HCT116 (cell line): Measurements from ENCODE around the gene RBM26. TPM values are rescaled to one million over a fixed set of nuclear protein-coding genes. Genes with fewer than 3 reads are reported as not detected.

Source experiments
- ATAC-seq: fragments of 200-7000 bp; cut with Tn5 transposase; 2 replicates; pipeline ENCODE4 v1.9.1; 2020; ENCODE audit warnings: mild to moderate bottlenecking, moderate library complexity
- BruUV-seq: library from RNA; stranded (reverse); fragments of 400-500 nt; replicated peaks from 2 replicates; lab custom pipeline; 2021; lab: Mats Ljungman, UMichigan
- CTCF ChIA-PET: fragments of 300-600 bp; sonication (Branson Sonifier 250); formaldehyde crosslinking; loops from one replicate; lab custom pipeline; 2021; ENCODE audit warnings: antibody characterized with exemption; lab: Charles Lee
- POLR2A ChIA-PET: fragments of 300-600, 350-600 bp; sonication (Branson Sonifier 250); formaldehyde crosslinking; loops from one replicate; lab custom pipeline; 2021; ENCODE audit warnings: antibody characterized with exemption; lab: Charles Lee
- RAD21 ChIA-PET, 2 experiments: fragments of 300-600 bp; sonication (Branson Sonifier 250); formaldehyde crosslinking; loops; one replicate each; lab custom pipeline; 2023; ENCODE audit warnings: low total read pairs in 2 of 2; ENCODE audit not compliant: uncharacterized antibody in 2 of 2, unreplicated experiment in 2 of 2, low non-redundant PET in 1 of 2; lab: Charles Lee
- DNase-seq: peaks from one replicate; pipeline ENCODE4 v3.0.0-alpha.2; 2010; ENCODE audit warnings: low read depth, low spot score
- H2AFZ ChIP-seq: fragments of 200-600 bp; shearing (Covaris generic), sonication (generic); 2 replicates; pipeline ENCODE4 v1.6.1; 2017; ENCODE audit warnings: low read depth, mixed run types, mixed read lengths, antibody characterized with exemption, low read length; ENCODE audit not compliant: poor library complexity, severe bottlenecking
- H3K27ac ChIP-seq: 2 replicates; pipeline ENCODE4 v1.5.1; 2012; ENCODE audit warnings: low read depth, low read length
- H3K27me3 ChIP-seq: fragments of 200-600 bp; sonication (generic); 2 replicates; pipeline ENCODE4 v1.6.1; 2016; ENCODE audit warnings: mixed run types, low read length, mixed read lengths; ENCODE audit not compliant: insufficient read depth
- H3K36me3 ChIP-seq, 2 experiments: fragments of 200-500 bp in 1 of 2; fragments of 200-600 bp in 1 of 2; sonication (Bioruptor generic) in 1 of 2; sonication (generic) in 1 of 2; 2 replicates each; pipeline versions ENCODE4 v1.5.1 to v1.6.1; 2014 to 2016; ENCODE audit warnings: low read length in 2 of 2, inconsistent platforms in 1 of 2, mixed read lengths in 1 of 2, mixed run types in 1 of 2; ENCODE audit not compliant: insufficient read depth in 2 of 2, control insufficient read depth in 1 of 2
- H3K4me1 ChIP-seq, 2 experiments: fragments of 200-600 bp in 1 of 2; sonication (generic) in 1 of 2; 2 replicates each; pipeline versions ENCODE4 v1.5.1 to v1.6.1; 2012 to 2017; ENCODE audit warnings: low read length in 2 of 2, inconsistent platforms in 1 of 2, mild to moderate bottlenecking in 1 of 2, mixed read lengths in 1 of 2, mixed run types in 1 of 2, moderate library complexity in 1 of 2; ENCODE audit not compliant: insufficient read depth in 2 of 2, control insufficient read depth in 1 of 2
- H3K4me2 ChIP-seq: fragments of 200-600 bp; sonication (generic); 2 replicates; pipeline ENCODE4 v1.6.1; 2017; ENCODE audit warnings: mixed run types, low read length, mixed read lengths
- H3K4me3 ChIP-seq, 2 experiments: fragments of 200-600 bp in 1 of 2; sonication (generic) in 1 of 2; replicated peaks in 1 of 2; 2 replicates each; pipeline ENCODE4 v1.5.1; 2011 to 2016; ENCODE audit warnings: low read length in 2 of 2, control low read depth in 1 of 2, low read depth in 1 of 2, mild to moderate bottlenecking in 1 of 2, mixed read lengths in 1 of 2, mixed run types in 1 of 2
- H3K79me2 ChIP-seq: fragments of 200-600 bp; sonication (generic); 2 replicates; pipeline ENCODE4 v1.6.1; 2017; ENCODE audit warnings: mild to moderate bottlenecking, mixed run types, low read length, moderate library complexity, mixed read lengths; ENCODE audit not compliant: insufficient read depth
- H3K9ac ChIP-seq: fragments of 200-600 bp; sonication (generic); 2 replicates; pipeline ENCODE4 v1.6.1; 2016; ENCODE audit warnings: low read length, mixed read lengths
- H3K9me2 ChIP-seq: fragments of 200-600 bp; sonication (generic), shearing (Covaris generic); 2 replicates; pipeline ENCODE4 v1.6.1; 2017; ENCODE audit warnings: mixed run types, mild to moderate bottlenecking, moderate library complexity; ENCODE audit not compliant: insufficient read depth
- H3K9me3 ChIP-seq, 2 experiments: fragments of 200-500 bp in 1 of 2; fragments of 200-600 bp in 1 of 2; sonication (Bioruptor generic) in 1 of 2; sonication (generic) in 1 of 2; 2 replicates each; pipeline ENCODE4 v1.6.1; 2014 to 2017; ENCODE audit warnings: low read length in 2 of 2, mixed read lengths in 2 of 2, inconsistent platforms in 1 of 2, low read depth in 1 of 2, mild to moderate bottlenecking in 1 of 2, mixed run types in 1 of 2, moderate library complexity in 1 of 2; ENCODE audit not compliant: control insufficient read depth in 1 of 2, insufficient read depth in 1 of 2
- H4K20me1 ChIP-seq: fragments of 200-600 bp; sonication (generic), shearing (Covaris generic); 2 replicates; pipeline ENCODE4 v1.6.1; 2017; ENCODE audit warnings: mixed run types, mild to moderate bottlenecking, moderate library complexity; ENCODE audit not compliant: insufficient read depth
- ATF3 ChIP-seq: IDR thresholded peaks from 2 replicates; pipeline ENCODE4 v1.6.1; 2012
- CBX3 ChIP-seq: IDR thresholded peaks from 2 replicates; pipeline ENCODE4 v1.6.1; 2012; ENCODE audit warnings: low read depth
- EGR1 ChIP-seq: IDR thresholded peaks from 2 replicates; pipeline ENCODE4 v1.6.1; 2012; ENCODE audit warnings: low read depth
- EZH2 ChIP-seq: fragments of 200-600 bp; sonication (generic); IDR thresholded peaks from 2 replicates; pipeline ENCODE4 v1.6.1; 2017; ENCODE audit warnings: antibody characterized with exemption, mixed run types
- EZH2phosphoT487 ChIP-seq: fragments of 200-600 bp; IDR thresholded peaks from 2 replicates; pipeline ENCODE4 v1.6.1; 2018; ENCODE audit warnings: antibody characterized with exemption, borderline replicate concordance
- JUND ChIP-seq: IDR thresholded peaks from 2 replicates; pipeline ENCODE4 v1.6.1; 2012
- POLR2A ChIP-seq: IDR thresholded peaks from 2 replicates; pipeline ENCODE4 v1.7.0; 2011; ENCODE audit warnings: borderline replicate concordance; ENCODE audit not compliant: insufficient read depth, insufficient read length; ENCODE audit errors: extremely low read depth
- POLR2AphosphoS5 ChIP-seq: IDR thresholded peaks from 2 replicates; pipeline ENCODE4 v1.6.1; 2011; ENCODE audit warnings: mild to moderate bottlenecking, low read depth, low read length, moderate library complexity
- SIN3A ChIP-seq: IDR thresholded peaks from 2 replicates; pipeline ENCODE4 v1.6.1; 2012; ENCODE audit warnings: low read depth
- SP1 ChIP-seq: IDR thresholded peaks from 2 replicates; pipeline ENCODE4 v1.6.1; 2012; ENCODE audit warnings: low read depth
- SRF ChIP-seq: IDR thresholded peaks from 2 replicates; pipeline ENCODE4 v1.6.1; 2012; ENCODE audit warnings: low read depth
- ZNF274 ChIP-seq: fragments of 200-500 bp; sonication (Bioruptor generic); IDR thresholded peaks from 2 replicates; pipeline ENCODE4 v1.6.1; 2014; ENCODE audit warnings: mild to moderate bottlenecking, low read depth, low read length, inconsistent platforms
- intact Hi-C: fragments of 100-400 bp; cut with micrococcal nuclease; formaldehyde crosslinking; loops from 2 replicates; pipeline ENCODE4 v1.10.0; 2022
- total RNA-seq: library from RNA; stranded (reverse); gene quantifications from one replicate; pipeline ENCODE4 v1.2.1, GENCODE V29; 2021; ENCODE audit not compliant: unreplicated experiment
- TF ChIP-seq, protein P1 (sequence below), 3 experiments: fragments of 200-600 bp in 1 of 3; sonication (generic) in 1 of 3; IDR thresholded peaks in 2 of 3; conservative IDR thresholded peaks in 1 of 3; 2 replicates each; pipeline ENCODE4 v1.5.1; 2012 to 2017; ENCODE audit warnings: low read depth in 2 of 3, low read length in 2 of 3, antibody characterized with exemption in 1 of 3, borderline replicate concordance in 1 of 3, control low read depth in 1 of 3, mild to moderate bottlenecking in 1 of 3, mixed read lengths in 1 of 3, mixed run types in 1 of 3, moderate library complexity in 1 of 3; ENCODE audit not compliant: insufficient read depth in 1 of 3

The RBM26 gene
- total RNA-seq, 1 experiment from 2014 or later: 52.5 TPM

DNA sequence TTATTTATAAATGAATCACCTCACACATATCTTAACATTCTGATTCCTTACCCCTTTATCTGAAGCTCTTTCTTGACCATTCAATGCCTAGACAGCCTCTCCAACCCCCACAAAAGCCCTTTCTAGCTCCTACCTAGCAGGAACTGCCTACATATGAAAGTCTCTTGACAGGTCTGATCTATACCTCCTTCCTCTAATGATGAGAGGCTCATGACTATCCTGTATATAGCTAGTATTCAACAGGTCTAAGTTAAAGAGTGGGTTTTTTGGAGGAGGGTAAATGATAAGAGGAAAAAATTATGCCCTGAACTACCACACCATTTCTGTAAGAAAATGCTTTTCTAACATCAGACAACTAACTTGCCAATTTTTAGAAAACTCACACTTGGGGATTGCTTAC is 47.0 kb downstream of the RBM26 start:
- H3K9ac ChIP-seq: no peak overlapping the region
- no peak overlapping the region for H3K27ac ChIP-seq
- TF ChIP-seq, protein P1, sequence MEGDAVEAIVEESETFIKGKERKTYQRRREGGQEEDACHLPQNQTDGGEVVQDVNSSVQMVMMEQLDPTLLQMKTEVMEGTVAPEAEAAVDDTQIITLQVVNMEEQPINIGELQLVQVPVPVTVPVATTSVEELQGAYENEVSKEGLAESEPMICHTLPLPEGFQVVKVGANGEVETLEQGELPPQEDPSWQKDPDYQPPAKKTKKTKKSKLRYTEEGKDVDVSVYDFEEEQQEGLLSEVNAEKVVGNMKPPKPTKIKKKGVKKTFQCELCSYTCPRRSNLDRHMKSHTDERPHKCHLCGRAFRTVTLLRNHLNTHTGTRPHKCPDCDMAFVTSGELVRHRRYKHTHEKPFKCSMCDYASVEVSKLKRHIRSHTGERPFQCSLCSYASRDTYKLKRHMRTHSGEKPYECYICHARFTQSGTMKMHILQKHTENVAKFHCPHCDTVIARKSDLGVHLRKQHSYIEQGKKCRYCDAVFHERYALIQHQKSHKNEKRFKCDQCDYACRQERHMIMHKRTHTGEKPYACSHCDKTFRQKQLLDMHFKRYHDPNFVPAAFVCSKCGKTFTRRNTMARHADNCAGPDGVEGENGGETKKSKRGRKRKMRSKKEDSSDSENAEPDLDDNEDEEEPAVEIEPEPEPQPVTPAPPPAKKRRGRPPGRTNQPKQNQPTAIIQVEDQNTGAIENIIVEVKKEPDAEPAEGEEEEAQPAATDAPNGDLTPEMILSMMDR (IDR thresholded peaks at IDR 0.05 in 2 of 3, conservative IDR thresholded peaks at IDR 0.05 in 1 of 3; ENCODE audit: borderline replicate concordance in 1 of 3, insufficient read depth in 1 of 3, low read depth in 2 of 3, low read length in 2 of 3): no peak
- no peak for TF ChIP-seq SP1
- TF ChIP-seq SIN3A: no peak
- TF ChIP-seq EZH2: no peak
- TF ChIP-seq SRF: no peak
- TF ChIP-seq EGR1: no peak
- no peak for TF ChIP-seq JUND
- TF ChIP-seq ZNF274: no peak
- TF ChIP-seq EZH2phosphoT487: no peak
- no peak for TF ChIP-seq POLR2AphosphoS5
- no peak for TF ChIP-seq CBX3
- no peak for TF ChIP-seq ATF3
- TF ChIP-seq POLR2A: no peak
- H3K36me3 ChIP-seq: peaks cover 20 to 40% of the 10 kb centered on the region in 2 experiments; a peak in 3 of 4 replicates
- no peaks in the 10 kb centered on the region for H3K9me2 ChIP-seq
- no peak overlapping the region for H2AFZ ChIP-seq
- intact Hi-C loops: no loop called here
- POLR2A ChIA-PET: no interaction called here
- no peak overlapping the region for H3K4me3 ChIP-seq
- RAD21 ChIA-PET: no interaction called here
- BruUV-seq: no TSS peak
- no peaks in the 10 kb centered on the region for H3K9me3 ChIP-seq
- H3K4me1 ChIP-seq: no peaks in the 10 kb centered on the region
- no peak for ATAC-seq
- no peak overlapping the region for H3K4me2 ChIP-seq
- H4K20me1 ChIP-seq: no peaks in the 10 kb centered on the region
- CTCF ChIA-PET: interaction anchor here (1.7 kb wide), 1 partner anchor 32 kb away, joined by 5 read pairs; no protein-coding TSS in a partner anchor
- no peak for DNase-seq
- no peaks in the 10 kb centered on the region for H3K27me3 ChIP-seq
- peaks cover 29% of the 10 kb centered on the region for H3K79me2 ChIP-seq
